Measurements from ENCODE around the gene TMEM138.
A peak's percentile ranks its signal among the peaks of the same experiment; 100 is the strongest.

TMEM138 gene

GRCh38 chr11:61361741-61362541, at the start of gene TMEM138, which contains the start of gene CYB561A3:
Gene TMEM138, plus strand, starts transcription at chr11:61362374. Its CDS starts 2,017 bp downstream, at chr11:61364391.
Gene CYB561A3, minus strand, starts transcription at chr11:61361882. Its CDS starts 5,169 bp downstream, at chr11:61356713.
- peak within 1 kb of the TSS; percentile 100 for H3K4me3 Mint-ChIP-seq
- peaks cover 38% of the 10 kb centered on the region for H3K36me3 Mint-ChIP-seq (ENCODE audit: low read depth)
- peak within 1 kb of the TSS; percentile 99 for H3K27ac Mint-ChIP-seq
- H3K9me3 Mint-ChIP-seq, result no peaks in the 10 kb centered on the region
- H3K27me3 Mint-ChIP-seq, result no peaks in the 10 kb centered on the region
- H3K4me1 Mint-ChIP-seq (ENCODE audit: low read depth), result peaks cover 49% of the 10 kb centered on the region

GRCh38 chr11:61315260-61315659, 46.9 kb upstream of the TMEM138 start:
- Mint-ChIP-seq H3K27me3 (no peaks in the 10 kb centered on the region), H3K4me3 (no peak overlapping the region), H3K9me3 (no peaks in the 10 kb centered on the region), H3K36me3 (ENCODE audit: low read depth) (peaks cover 68% of the 10 kb centered on the region), H3K27ac (no peak overlapping the region), H3K4me1 (ENCODE audit: low read depth) (peaks cover 4% of the 10 kb centered on the region)

- Mint-ChIP-seq H3K4me1 (ENCODE audit: low read depth) (peaks cover 30% of the 10 kb centered on the region), H3K4me3 (no peak overlapping the region), H3K9me3 (no peaks in the 10 kb centered on the region), H3K27ac (no peak overlapping the region), H3K27me3 (no peaks in the 10 kb centered on the region), H3K36me3 (ENCODE audit: low read depth) (peaks cover 82% of the 10 kb centered on the region)
Measured at GRCh38 chr11:61325649-61326414, 36.3 kb upstream of the TMEM138 start.

GRCh38 chr11:61327669-61328071, 34.5 kb upstream of the TMEM138 start:
- Mint-ChIP-seq H3K4me3 (no peak overlapping the region), H3K4me1 (ENCODE audit: low read depth) (peaks cover 47% of the 10 kb centered on the region), H3K27me3 (no peaks in the 10 kb centered on the region), H3K9me3 (no peaks in the 10 kb centered on the region), H3K36me3 (ENCODE audit: low read depth) (peaks cover 81% of the 10 kb centered on the region), H3K27ac (no peak overlapping the region)

GRCh38 chr11:61328351-61328750, 33.8 kb upstream of the TMEM138 start:
- peaks cover 75% of the 10 kb centered on the region for H3K36me3 Mint-ChIP-seq (ENCODE audit: low read depth)
- H3K27ac Mint-ChIP-seq, result no peak overlapping the region
- H3K27me3 Mint-ChIP-seq, result no peaks in the 10 kb centered on the region
- H3K4me1 Mint-ChIP-seq (ENCODE audit: low read depth), result peaks cover 49% of the 10 kb centered on the region
- no peaks in the 10 kb centered on the region for H3K9me3 Mint-ChIP-seq
- no peak overlapping the region for H3K4me3 Mint-ChIP-seq

GRCh38 chr11:61329871-61330270, 32.3 kb upstream of the TMEM138 start:
- Mint-ChIP-seq H3K4me1 (ENCODE audit: low read depth) (peaks cover 63% of the 10 kb centered on the region), H3K9me3 (no peaks in the 10 kb centered on the region), H3K36me3 (ENCODE audit: low read depth) (peaks cover 63% of the 10 kb centered on the region), H3K27ac (no peak overlapping the region), H3K27me3 (no peaks in the 10 kb centered on the region), H3K4me3 (no peak overlapping the region)

DNA sequence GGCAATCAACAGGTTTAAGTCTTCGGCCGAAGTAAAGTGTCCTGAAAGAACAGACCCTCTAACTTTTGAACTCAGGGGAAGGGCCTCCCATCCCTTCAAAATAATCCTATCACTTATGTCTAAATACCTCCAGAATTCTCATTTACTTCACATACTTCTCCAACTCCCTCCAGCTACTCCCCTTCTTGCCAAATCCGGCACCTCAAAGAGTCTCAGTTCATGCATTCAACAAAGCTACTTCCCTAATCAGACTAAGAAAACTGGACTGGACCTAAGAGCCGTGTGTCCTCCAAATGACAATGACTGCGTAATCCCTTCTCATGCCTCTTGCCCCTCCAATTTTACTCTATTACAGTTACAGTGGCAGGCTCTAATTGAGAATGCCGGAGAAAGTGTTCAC, 30.5 kb upstream of the TMEM138 start:
- Mint-ChIP-seq H3K36me3 (ENCODE audit: low read depth) (peaks cover 46% of the 10 kb centered on the region), H3K4me1 (ENCODE audit: low read depth) (peaks cover 77% of the 10 kb centered on the region), H3K27ac (peak overlapping the region; percentile 98), H3K4me3 (peak overlapping the region; percentile 98), H3K27me3 (no peaks in the 10 kb centered on the region), H3K9me3 (no peaks in the 10 kb centered on the region)

DNA sequence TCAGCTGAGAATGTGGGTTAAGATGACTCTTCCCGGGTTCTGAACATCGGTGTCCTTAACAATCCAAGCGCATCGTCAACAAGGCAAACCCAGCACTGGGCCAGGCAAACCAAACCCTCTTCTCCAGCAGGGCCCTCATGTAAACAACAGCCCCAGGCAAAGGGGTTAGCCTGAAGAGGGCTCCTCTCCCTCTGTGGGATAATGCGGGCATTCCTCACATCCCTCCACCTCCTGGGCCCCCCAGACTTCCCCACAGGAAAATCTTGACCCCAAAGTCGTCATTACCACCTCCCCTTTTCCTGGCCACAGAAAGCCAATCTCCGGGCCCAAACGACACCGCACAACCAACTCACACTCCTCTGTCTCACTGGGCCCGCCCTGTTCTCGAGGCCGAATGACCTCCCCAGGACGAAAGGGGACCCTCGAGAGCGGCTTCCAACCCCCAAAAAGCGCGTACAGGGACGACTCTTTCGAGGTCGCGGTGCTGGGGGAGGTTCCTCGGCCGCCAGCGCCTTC, 29.8 kb upstream of the TMEM138 start:
- H3K27me3 Mint-ChIP-seq, result no peaks in the 10 kb centered on the region
- peaks cover 81% of the 10 kb centered on the region for H3K4me1 Mint-ChIP-seq (ENCODE audit: low read depth)
- peak overlapping the region; percentile 98 for H3K27ac Mint-ChIP-seq
- H3K36me3 Mint-ChIP-seq (ENCODE audit: low read depth), result peaks cover 46% of the 10 kb centered on the region
- H3K4me3 Mint-ChIP-seq, result peak overlapping the region; percentile 98
- no peaks in the 10 kb centered on the region for H3K9me3 Mint-ChIP-seq

- H3K4me1 Mint-ChIP-seq (ENCODE audit: low read depth), result peaks cover 74% of the 10 kb centered on the region
- H3K36me3 Mint-ChIP-seq (ENCODE audit: low read depth), result peaks cover 40% of the 10 kb centered on the region
- H3K9me3 Mint-ChIP-seq, result no peaks in the 10 kb centered on the region
- H3K27ac Mint-ChIP-seq, result peak within 1 kb of the TSS; percentile 98
- no peaks in the 10 kb centered on the region for H3K27me3 Mint-ChIP-seq
- peak within 1 kb of the TSS; percentile 98 for H3K4me3 Mint-ChIP-seq
Measured at GRCh38 chr11:61332797-61333549, 29.2 kb upstream of the TMEM138 start, which contains the start of the genes DDB1 and TKFC. Gene DDB1, minus strand, starts transcription at chr11:61333105. Its CDS starts 137 bp downstream, at chr11:61332968. Gene TKFC, plus strand, starts transcription at chr11:61333228. Its CDS starts 1,501 bp downstream, at chr11:61334729.

GRCh38 chr11:61333550-61334433, 28.4 kb upstream of the TMEM138 start:
- Mint-ChIP-seq H3K27me3 (no peaks in the 10 kb centered on the region), H3K9me3 (no peaks in the 10 kb centered on the region)

GRCh38 chr11:61334434-61335354, 27.5 kb upstream of the TMEM138 start:
- Mint-ChIP-seq H3K4me3 (peak overlapping the region; percentile 98), H3K9me3 (no peaks in the 10 kb centered on the region), H3K27ac (peak overlapping the region; percentile 98), H3K4me1 (ENCODE audit: low read depth) (peaks cover 61% of the 10 kb centered on the region), H3K27me3 (no peaks in the 10 kb centered on the region), H3K36me3 (ENCODE audit: low read depth) (peaks cover 36% of the 10 kb centered on the region)

More at GRCh38 chr11:61333550-61334433, 28.4 kb upstream of the TMEM138 start:
- Mint-ChIP-seq H3K27ac (peak overlapping the region; percentile 98), H3K4me1 (ENCODE audit: low read depth) (peaks cover 69% of the 10 kb centered on the region), H3K36me3 (ENCODE audit: low read depth) (peaks cover 39% of the 10 kb centered on the region), H3K4me3 (peak overlapping the region; percentile 98)

GRCh38 chr11:61335355-61335710, 26.8 kb upstream of the TMEM138 start:
- Mint-ChIP-seq H3K9me3 (no peaks in the 10 kb centered on the region), H3K27ac (peak overlapping the region; percentile 36), H3K4me1 (ENCODE audit: low read depth) (peaks cover 54% of the 10 kb centered on the region), H3K4me3 (peak overlapping the region; percentile 7), H3K27me3 (no peaks in the 10 kb centered on the region), H3K36me3 (ENCODE audit: low read depth) (peaks cover 30% of the 10 kb centered on the region)
